Left hindlimb (tissue), 1 donor: Measurements from ENCODE around the gene ECPAS.
"Not testable (repeated sequence)": the region's sequence is repeated elsewhere in the genome, so short reads cannot be mapped to it uniquely, and the experiment has no call there.

ENCODE experiments used
- DNase-seq: peaks from one replicate; pipeline ENCODE4 v3.0.0-alpha.2; 2018

The ECPAS gene

GRCh38 chr9:111475195-111475594, 9.0 kb downstream of the ECPAS start:
- no peak for DNase-seq

GRCh38 chr9:111474385-111474784, 9.8 kb downstream of the ECPAS start:
- DNase-seq, result no peak

- no peak for DNase-seq
Measured at GRCh38 chr9:111467778-111468367, 16.3 kb downstream of the ECPAS start.

- DNase-seq, result no peak
Measured at GRCh38 chr9:111463048-111463447, 21.1 kb downstream of the ECPAS start.

GRCh38 chr9:111458139-111459009, 25.8 kb downstream of the ECPAS start:
- DNase-seq, result no peak

- DNase-seq, result no peak
Measured at GRCh38 chr9:111456529-111456928, 27.7 kb downstream of the ECPAS start.

- no peak for DNase-seq
Measured at GRCh38 chr9:111455638-111456037, 28.5 kb downstream of the ECPAS start.

GRCh38 chr9:111454751-111455150, 29.4 kb downstream of the ECPAS start:
- DNase-seq, result no peak

GRCh38 chr9:111451570-111451969, 32.6 kb downstream of the ECPAS start:
- DNase-seq, result no peak

- DNase-seq, result no peak
Measured at GRCh38 chr9:111450124-111450523, 34.1 kb downstream of the ECPAS start.

GRCh38 chr9:111449705-111450104, 34.5 kb downstream of the ECPAS start:
- no peak for DNase-seq

GRCh38 chr9:111445799-111446198, 38.4 kb downstream of the ECPAS start:
- DNase-seq, result not testable (repeated sequence)

GRCh38 chr9:111443454-111443853, 40.7 kb downstream of the ECPAS start:
- DNase-seq, result no peak

- DNase-seq, result no peak
Measured at GRCh38 chr9:111442360-111443027, 41.7 kb downstream of the ECPAS start.

- DNase-seq, result no peak
Measured at GRCh38 chr9:111440226-111440625, 44.0 kb downstream of the ECPAS start.

- DNase-seq, result no peak
Measured at GRCh38 chr9:111438541-111439235, 45.5 kb downstream of the ECPAS start.

GRCh38 chr9:111436571-111436970, 47.6 kb downstream of the ECPAS start:
- no peak for DNase-seq

- no peak for DNase-seq
Measured at GRCh38 chr9:111433082-111433481, 51.1 kb downstream of the ECPAS start.

- no peak for DNase-seq
Measured at GRCh38 chr9:111431684-111432083, 52.5 kb downstream of the ECPAS start.

GRCh38 chr9:111429175-111429574, 55.0 kb downstream of the ECPAS start:
- no peak for DNase-seq

GRCh38 chr9:111427186-111427585, 57.0 kb downstream of the ECPAS start:
- no peak for DNase-seq

GRCh38 chr9:111423389-111423788, 60.8 kb downstream of the ECPAS start:
- DNase-seq, result no peak

- DNase-seq, result no peak
Measured at GRCh38 chr9:111414406-111414805, 69.8 kb downstream of the ECPAS start.
